HepG2 (cell line): Measurements from ENCODE around the gene CDC42SE2. TPM values are rescaled to one million over a fixed set of nuclear protein-coding genes. Genes with fewer than 3 reads are reported as not detected.

ENCODE experiments used
- ATF5 ChIP-seq: sonication (generic); formaldehyde crosslinking; IDR thresholded peaks from 2 replicates; pipeline ENCODE4 v1.4.0; 2020; ENCODE audit warnings: mild to moderate bottlenecking, low read depth, missing genetic modification reagents
- BHLHE40 ChIP-seq: IDR thresholded peaks from 2 replicates; pipeline ENCODE4 v1.6.1; 2011; ENCODE audit warnings: low read length, improper control_type of control experiment
- CEBPG ChIP-seq: IDR thresholded peaks from 2 replicates; pipeline ENCODE4 v1.6.1; 2016
- EP300 ChIP-seq, 3 experiments: sonication (generic) in 1 of 3; formaldehyde crosslinking in 1 of 3; IDR thresholded peaks; 2 replicates each; pipeline versions ENCODE4 v1.5.1 to v1.6.1; 2011 to 2020; ENCODE audit warnings: low read depth in 2 of 3, low read length in 2 of 3, borderline replicate concordance in 1 of 3, improper control_type of control experiment in 1 of 3, mild to moderate bottlenecking in 1 of 3, missing genetic modification reagents in 1 of 3, moderate library complexity in 1 of 3
- HNF4G ChIP-seq, 2 experiments: sonication (generic) in 1 of 2; formaldehyde crosslinking in 1 of 2; IDR thresholded peaks; 2 replicates each; pipeline versions ENCODE4 v1.4.0 to v1.6.1; 2011 to 2020; ENCODE audit warnings: borderline replicate concordance in 2 of 2, low read depth in 2 of 2, mild to moderate bottlenecking in 2 of 2, low read length in 1 of 2, missing genetic modification reagents in 1 of 2, moderate library complexity in 1 of 2
- IKZF5 ChIP-seq: IDR thresholded peaks from 2 replicates; pipeline ENCODE4 v1.6.1; 2018; ENCODE audit warnings: missing genetic modification reagents, mild to moderate bottlenecking, missing compliant biosample characterization
- IRF2 ChIP-seq: IDR thresholded peaks from 2 replicates; pipeline ENCODE4 v1.6.1; 2018; ENCODE audit warnings: missing genetic modification reagents, missing compliant biosample characterization
- NR3C1 ChIP-seq: sonication (generic); formaldehyde crosslinking; IDR thresholded peaks from 2 replicates; pipeline ENCODE4 v1.4.0; 2020; ENCODE audit warnings: missing genetic modification reagents
- PAXIP1 ChIP-seq: sonication (generic); formaldehyde crosslinking; conservative IDR thresholded peaks from 2 replicates; pipeline ENCODE4 v1.4.0; 2020; ENCODE audit warnings: mild to moderate bottlenecking, missing genetic modification reagents, moderate library complexity
- PPARG ChIP-seq: conservative IDR thresholded peaks from 2 replicates; pipeline ENCODE4 v1.6.1; 2016; ENCODE audit warnings: missing biosample characterization, missing genetic modification reagents
- SMAD3 ChIP-seq: sonication (generic); formaldehyde crosslinking; IDR thresholded peaks from 2 replicates; pipeline ENCODE4 v1.4.0; 2020; ENCODE audit warnings: missing genetic modification reagents
- TCF7 ChIP-seq: sonication (generic); IDR thresholded peaks from 2 replicates; pipeline ENCODE4 v1.6.1; 2016; ENCODE audit warnings: antibody characterized with exemption, low read depth
- THAP11 ChIP-seq: IDR thresholded peaks from 2 replicates; pipeline ENCODE4 v1.6.1; 2016; ENCODE audit warnings: missing biosample characterization, missing genetic modification reagents
- ZFP1 ChIP-seq: IDR thresholded peaks from 2 replicates; pipeline ENCODE4 v1.6.1; 2016
- ZNF17 ChIP-seq: sonication (generic); formaldehyde crosslinking; IDR thresholded peaks from 2 replicates; pipeline ENCODE4 v1.5.0; 2020; ENCODE audit warnings: mild to moderate bottlenecking, missing genetic modification reagents
- ZNF337 ChIP-seq: sonication (generic); formaldehyde crosslinking; IDR thresholded peaks from 2 replicates; pipeline ENCODE4 v1.5.1; 2020; ENCODE audit warnings: missing genetic modification reagents, low read depth, mild to moderate bottlenecking, borderline replicate concordance
- ZNF605 ChIP-seq: sonication (generic); formaldehyde crosslinking; IDR thresholded peaks from 2 replicates; pipeline ENCODE4 v1.8.0; 2022; ENCODE audit warnings: mild to moderate bottlenecking, missing genetic modification reagents
- polyA plus RNA-seq, 8 experiments: library from polyadenylated mRNA; depleted of rRNA in 3 of 8; stranded (reverse) in 7 of 8; unstranded in 1 of 8; fragments of >200 nt; fragmentation: Illumina TruSeq in 4 of 8; extraction: Trizol in 4 of 8; gene quantifications; 2 replicates each; pipeline versions ENCODE4 v1.2.1 to v1.2.3, GENCODE V29; 2011 to 2016; ENCODE audit warnings: low read depth in 4 of 8, missing spikeins in 1 of 8, mixed read lengths in 1 of 8; ENCODE audit not compliant: insufficient read depth in 1 of 8
- total RNA-seq, 5 experiments: library from RNA; depleted of rRNA; stranded (reverse); fragments of >200 nt; fragmentation: Illumina TruSeq; extraction: Trizol; gene quantifications; 2 replicates each; pipeline ENCODE4 v1.2.3, GENCODE V29; 2016; ENCODE audit warnings: low read depth in 1 of 5
- TF ChIP-seq, protein P1 (sequence below): sonication (generic); formaldehyde crosslinking; IDR thresholded peaks from 2 replicates; pipeline ENCODE4 v1.5.1; 2020; ENCODE audit warnings: missing genetic modification reagents, mild to moderate bottlenecking, borderline replicate concordance
- TF ChIP-seq, protein P2 (sequence below), 2 experiments: fragments of 450-650 bp in 1 of 2; sonication (generic) in 1 of 2; formaldehyde crosslinking; IDR thresholded peaks; 2 replicates each; pipeline versions ENCODE4 v1.5.0 to v1.8.0; 2020 to 2022; ENCODE audit warnings: mild to moderate bottlenecking in 1 of 2, missing genetic modification reagents in 1 of 2
- TF ChIP-seq, protein P3 (sequence below): sonication (generic); formaldehyde crosslinking; IDR thresholded peaks from 2 replicates; pipeline ENCODE4 v1.4.0; 2020; ENCODE audit warnings: missing genetic modification reagents; ENCODE audit errors: not compliant biosample characterization

CDC42SE2 gene
- total and polyA plus RNA-seq, 2 of the 13 experiments (the other 11 are each of a cell fraction or from before 2014, with no cell fraction given) = 19.6 to 25.0 TPM

DNA sequence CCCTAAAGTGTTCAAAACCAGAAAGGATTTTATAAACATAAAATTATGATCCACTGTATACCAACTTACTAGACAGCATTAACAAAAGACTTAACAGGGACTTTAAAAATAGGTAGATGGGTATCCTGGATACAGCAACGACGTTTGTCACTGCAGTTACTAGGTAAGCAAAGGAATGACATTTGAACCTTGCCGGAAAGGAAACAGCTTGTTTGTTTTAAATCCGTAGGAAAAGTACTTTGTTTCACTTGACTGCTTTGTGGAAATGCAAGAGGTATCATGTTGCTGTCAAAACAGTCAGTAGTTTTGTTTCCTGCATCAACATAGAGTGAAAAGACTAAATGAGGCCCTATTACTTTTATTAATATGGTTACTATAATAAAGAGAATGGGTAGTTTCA, 122.9 kb downstream of the CDC42SE2 start (continued):
- 0 out of 2 replicates have a peak, but pooled peaks have one; percentile 28 for TF ChIP-seq IKZF5 (CRISPR knock-in tag)
- TF ChIP-seq HNF4G (IDR thresholded peaks at IDR 0.05; ENCODE audit: borderline replicate concordance, low read depth, low read length) = 0 out of 2 replicates have a peak, but pooled peaks have one; percentile 24
- TF ChIP-seq HNF4G (CRISPR knock-in tag; IDR thresholded peaks at IDR 0.05; ENCODE audit: borderline replicate concordance, low read depth) = no peak
- TF ChIP-seq ZNF337 (CRISPR knock-in tag) = no peak
- TF ChIP-seq, protein P1, sequence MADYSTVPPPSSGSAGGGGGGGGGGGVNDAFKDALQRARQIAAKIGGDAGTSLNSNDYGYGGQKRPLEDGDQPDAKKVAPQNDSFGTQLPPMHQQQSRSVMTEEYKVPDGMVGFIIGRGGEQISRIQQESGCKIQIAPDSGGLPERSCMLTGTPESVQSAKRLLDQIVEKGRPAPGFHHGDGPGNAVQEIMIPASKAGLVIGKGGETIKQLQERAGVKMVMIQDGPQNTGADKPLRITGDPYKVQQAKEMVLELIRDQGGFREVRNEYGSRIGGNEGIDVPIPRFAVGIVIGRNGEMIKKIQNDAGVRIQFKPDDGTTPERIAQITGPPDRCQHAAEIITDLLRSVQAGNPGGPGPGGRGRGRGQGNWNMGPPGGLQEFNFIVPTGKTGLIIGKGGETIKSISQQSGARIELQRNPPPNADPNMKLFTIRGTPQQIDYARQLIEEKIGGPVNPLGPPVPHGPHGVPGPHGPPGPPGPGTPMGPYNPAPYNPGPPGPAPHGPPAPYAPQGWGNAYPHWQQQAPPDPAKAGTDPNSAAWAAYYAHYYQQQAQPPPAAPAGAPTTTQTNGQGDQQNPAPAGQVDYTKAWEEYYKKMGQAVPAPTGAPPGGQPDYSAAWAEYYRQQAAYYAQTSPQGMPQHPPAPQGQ (CRISPR knock-in tag) = no peak
- no peak for TF ChIP-seq ZNF605 (CRISPR knock-in tag)
- TF ChIP-seq PPARG (CRISPR knock-in tag) = peak; percentile 61
- peak; percentile 65 for TF ChIP-seq CEBPG (CRISPR knock-in tag)
- peak in 1 of 2 experiments; percentile 84; a peak in 2 of 4 replicates for TF ChIP-seq EP300 (IDR thresholded peaks at IDR 0.05; ENCODE audit: low read depth in 2 of 2, low read length in 2 of 2)
- peak; percentile 60; the same call in 1 of the 2 replicates for TF ChIP-seq EP300 (CRISPR knock-in tag; IDR thresholded peaks at IDR 0.05; ENCODE audit: borderline replicate concordance)
- TF ChIP-seq IRF2 (CRISPR knock-in tag) = peak; percentile 74
- no peak for TF ChIP-seq BHLHE40
- TF ChIP-seq, protein P2, sequence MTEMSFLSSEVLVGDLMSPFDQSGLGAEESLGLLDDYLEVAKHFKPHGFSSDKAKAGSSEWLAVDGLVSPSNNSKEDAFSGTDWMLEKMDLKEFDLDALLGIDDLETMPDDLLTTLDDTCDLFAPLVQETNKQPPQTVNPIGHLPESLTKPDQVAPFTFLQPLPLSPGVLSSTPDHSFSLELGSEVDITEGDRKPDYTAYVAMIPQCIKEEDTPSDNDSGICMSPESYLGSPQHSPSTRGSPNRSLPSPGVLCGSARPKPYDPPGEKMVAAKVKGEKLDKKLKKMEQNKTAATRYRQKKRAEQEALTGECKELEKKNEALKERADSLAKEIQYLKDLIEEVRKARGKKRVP (CRISPR knock-in tag; IDR thresholded peaks at IDR 0.05) = peak in 1 of 2 experiments; percentile 68; a peak in 2 of 4 replicates
- TF ChIP-seq THAP11 (CRISPR knock-in tag) = peak; percentile 41; the same call in 1 of the 2 replicates
- no peak for TF ChIP-seq ATF5 (CRISPR knock-in tag)
- TF ChIP-seq TCF7 = no peak
- no peak for TF ChIP-seq ZNF17
- peak; percentile 82; the same call in 1 of the 2 replicates for TF ChIP-seq ZFP1
- TF ChIP-seq NR3C1 (CRISPR knock-in tag) = no peak
- peak; percentile 87 for TF ChIP-seq PAXIP1
- peak; percentile 50; the same call in 1 of the 2 replicates for TF ChIP-seq SMAD3 (CRISPR knock-in tag)
- TF ChIP-seq, protein P3, sequence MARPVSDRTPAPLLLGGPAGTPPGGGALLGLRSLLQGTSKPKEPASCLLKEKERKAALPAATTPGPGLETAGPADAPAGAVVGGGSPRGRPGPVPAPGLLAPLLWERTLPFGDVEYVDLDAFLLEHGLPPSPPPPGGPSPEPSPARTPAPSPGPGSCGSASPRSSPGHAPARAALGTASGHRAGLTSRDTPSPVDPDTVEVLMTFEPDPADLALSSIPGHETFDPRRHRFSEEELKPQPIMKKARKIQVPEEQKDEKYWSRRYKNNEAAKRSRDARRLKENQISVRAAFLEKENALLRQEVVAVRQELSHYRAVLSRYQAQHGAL (CRISPR knock-in tag) = no peak
